DMS53 treated with DMSO at 0.1 percent for 48 hours (cell line): Measurements from ENCODE around the gene PIGQ.

Experiments used
- DNase-seq: peaks from one replicate; lab custom pipeline; 2025; ENCODE audit not compliant: unreplicated experiment; lab: John Stamatoyannopoulos, UW

The PIGQ gene

DNA sequence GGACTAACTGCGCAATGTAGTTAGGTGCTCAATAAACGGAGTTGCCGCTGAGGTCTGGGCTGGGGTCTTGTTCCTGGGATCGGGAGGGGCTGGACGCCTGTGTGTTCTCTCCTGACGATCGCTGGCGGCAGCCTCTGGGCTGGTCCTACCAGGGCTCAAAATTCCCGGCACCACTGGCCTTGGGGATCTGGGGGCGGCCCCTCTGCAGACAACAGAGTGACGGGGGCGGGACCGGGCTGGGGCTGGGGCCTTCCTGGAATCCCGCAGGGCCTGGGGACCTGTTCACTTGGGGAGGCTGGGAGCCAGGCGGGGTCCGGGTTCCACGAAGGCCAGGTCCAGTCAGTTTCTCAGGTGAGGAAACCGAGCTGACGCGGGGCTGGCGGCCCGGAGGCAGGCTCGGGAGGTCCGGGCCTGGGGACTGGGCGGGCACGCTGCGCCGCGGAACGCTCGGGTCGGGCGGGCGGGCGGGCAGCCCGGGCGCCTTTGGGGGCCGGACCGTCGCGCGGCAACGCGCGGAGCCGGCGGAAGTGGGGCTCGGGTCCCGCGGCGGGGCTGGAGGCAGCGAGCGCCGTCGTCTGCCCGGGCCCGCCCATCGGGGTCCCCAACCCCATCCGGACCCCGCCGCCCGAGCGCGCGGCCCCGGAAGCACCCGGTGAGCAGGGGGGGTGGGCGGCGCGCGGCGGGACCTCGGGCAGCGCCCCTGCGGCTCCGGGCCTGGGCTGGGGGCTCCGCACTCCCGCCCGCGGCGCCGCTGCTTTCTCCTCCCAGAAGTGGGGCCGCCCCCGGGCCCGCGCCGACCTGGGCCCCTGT lies at the start of gene PIGQ:
Gene PIGQ (plus strand): TSS at position 524 of the 810 bp plus-strand sequence. CDS start 4,107 bp downstream, outside the sequence.
- DNase-seq, result no peak

DNA sequence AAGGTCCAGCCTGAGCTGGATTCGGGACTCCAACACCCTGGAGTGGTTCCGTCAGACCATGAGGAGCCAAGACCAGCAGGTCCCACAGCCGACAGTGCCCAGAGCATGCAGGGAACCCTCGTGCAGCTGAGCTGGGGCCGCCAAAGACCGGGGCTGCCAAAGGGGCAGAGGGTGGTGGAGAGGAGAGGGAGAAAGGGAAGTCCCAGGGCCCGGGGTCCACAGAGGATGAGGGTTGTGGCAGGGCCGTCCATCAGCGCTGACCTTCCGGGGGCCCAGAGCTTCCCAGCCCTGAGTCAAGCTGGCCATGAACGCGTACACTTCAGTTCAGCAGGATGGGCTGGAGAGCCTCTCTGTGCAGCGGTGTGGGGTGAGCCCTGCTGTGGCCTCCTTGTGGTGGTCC lies 48.9 kb upstream of the PIGQ start:
- no peak for DNase-seq

DNA sequence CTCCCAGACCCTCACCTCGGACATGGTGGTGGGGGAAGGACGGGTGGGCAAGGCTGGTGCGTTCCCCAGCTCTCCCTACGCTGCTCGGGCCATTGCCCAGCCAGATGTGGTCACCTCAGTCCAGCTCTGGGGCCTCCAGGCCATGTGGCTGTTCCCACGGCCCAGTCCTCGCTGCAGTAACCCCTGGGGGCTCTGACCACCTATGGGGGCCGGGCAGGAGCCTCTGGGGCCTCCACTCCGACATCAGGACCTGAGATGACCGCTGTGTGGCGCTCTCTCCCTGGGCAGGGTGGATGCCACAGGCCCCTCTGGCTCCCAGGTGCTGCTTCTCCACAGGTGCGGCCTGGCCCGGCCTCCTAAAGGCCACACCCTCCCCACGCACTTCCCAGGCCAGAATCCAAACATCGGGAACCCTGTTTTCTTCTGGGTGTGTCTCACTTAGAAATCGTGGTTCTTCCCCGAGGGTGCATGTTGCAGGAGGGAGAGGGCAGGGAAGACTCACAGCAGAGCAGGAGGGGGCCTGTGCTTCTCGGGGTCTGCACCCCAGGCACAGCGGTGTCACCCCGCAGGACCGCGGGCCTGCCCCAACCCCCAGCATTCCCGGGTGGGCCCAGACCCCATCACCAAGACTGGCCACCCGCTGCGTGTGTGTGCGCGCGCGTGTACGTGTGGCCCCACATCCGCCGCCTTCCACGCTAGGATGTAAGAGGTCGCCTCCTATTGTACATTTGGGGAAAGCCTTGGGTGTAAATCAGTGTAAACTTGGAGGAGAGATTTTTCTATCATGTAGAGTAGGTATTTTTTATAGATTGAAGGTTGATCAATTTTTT lies 48.2 kb upstream of the PIGQ start:
- peak; percentile 16 for DNase-seq

DNA sequence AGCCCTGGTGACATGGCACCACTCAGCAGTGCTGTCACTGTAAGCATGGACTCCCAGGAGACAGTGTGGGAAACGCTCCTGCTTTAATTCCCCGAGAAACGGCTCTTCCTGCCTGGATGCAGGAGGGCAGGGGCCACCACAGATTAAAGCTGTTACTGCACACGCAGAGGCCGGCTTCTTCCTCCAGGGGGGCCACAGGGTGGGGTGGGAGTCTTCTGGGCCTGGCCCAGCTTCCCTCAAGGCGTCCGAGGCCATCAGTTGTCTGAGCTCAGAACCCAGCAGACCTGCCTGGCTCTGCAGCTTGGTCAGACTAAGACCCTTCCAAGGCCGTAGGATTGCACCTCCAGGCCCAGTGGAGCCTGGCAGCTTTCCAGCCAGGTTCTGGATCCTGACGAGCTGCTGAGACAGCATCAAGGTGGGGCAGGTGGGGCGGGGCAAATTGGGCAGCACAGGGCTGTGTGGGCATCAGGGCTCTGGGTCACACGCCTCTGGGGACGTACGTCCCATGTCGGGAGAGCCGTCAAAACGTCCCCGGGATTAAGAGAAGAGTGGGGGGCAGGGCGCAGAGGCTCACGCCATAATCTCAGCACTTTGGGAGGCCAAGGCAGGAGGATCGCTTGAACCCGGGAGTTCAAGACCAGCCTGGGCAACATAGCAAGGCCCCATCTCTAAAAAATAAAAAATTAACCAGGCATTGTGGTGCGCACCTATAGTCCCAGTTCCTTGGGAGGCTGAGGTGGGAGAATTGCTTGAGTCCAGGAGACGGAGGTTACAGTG lies 47.3 kb upstream of the PIGQ start:
- DNase-seq, result no peak

DNA sequence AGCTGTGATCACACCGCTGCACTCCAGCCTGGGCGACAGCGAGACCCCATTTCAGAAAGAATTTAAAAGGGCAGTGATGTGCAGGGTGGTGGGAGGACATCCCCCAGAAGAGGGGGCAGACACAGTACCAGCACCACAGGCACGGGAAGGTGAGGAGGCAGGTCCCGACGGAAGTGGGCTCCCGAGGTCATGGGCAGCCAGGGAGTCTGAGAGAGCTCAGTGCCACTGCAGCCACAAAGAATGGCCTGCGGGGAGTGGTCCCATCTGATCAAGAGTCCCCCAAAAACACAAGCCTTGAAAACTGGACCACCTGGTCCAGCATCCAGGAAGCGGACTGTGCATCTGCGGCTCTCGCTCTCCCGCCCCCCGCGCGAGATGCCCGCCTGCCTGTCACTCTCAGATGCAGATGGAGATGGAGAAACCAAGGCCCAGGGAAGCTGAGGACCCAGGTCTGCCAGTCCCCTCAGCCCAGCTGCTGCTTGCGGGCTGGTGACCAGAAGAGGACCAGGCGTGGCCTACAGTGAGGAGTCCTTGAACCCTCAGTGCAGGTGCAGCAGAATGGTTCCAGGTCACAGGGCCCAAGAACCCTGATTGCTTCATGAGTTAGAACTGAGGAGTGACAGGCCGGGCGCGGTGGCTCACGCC lies 46.5 kb upstream of the PIGQ start:
- no peak for DNase-seq

DNA sequence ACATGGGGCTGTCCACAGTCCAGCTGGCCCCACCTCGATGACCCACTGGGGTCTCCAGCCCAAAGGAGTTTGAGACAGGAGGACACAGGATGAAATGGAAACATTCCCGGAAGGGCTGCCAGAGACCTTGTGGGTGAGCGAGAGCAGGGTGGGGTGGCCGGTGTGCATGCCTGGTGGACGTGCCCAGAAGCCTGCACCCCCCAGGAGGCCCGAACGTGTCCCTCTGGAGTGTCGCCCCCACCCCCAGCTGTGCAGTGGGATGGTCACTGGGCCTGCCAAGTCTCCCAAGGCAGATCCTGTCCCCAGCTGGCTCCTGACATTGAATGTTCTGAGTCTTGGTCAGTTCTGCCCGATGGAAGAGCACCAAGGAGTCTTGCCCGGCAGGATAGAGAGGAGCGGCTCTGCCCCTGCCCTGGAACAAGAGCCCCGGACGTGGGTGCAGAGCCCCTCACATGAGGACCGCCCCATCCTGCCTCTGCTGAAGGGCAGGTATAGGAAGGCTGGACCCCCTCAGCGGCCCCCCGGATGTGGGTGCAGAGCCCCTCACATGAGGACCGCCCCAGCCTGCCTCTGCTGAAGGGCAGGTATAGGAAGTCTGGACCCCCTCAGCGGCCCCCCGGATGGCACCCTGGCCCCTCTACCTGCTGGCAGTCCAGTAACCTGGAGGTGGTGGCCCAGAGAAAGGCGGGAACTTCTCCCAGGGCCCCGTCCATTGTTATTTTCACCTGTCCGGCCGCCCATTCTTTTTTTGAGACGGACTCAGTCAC lies 45.3 kb upstream of the PIGQ start:
- no peak for DNase-seq

DNA sequence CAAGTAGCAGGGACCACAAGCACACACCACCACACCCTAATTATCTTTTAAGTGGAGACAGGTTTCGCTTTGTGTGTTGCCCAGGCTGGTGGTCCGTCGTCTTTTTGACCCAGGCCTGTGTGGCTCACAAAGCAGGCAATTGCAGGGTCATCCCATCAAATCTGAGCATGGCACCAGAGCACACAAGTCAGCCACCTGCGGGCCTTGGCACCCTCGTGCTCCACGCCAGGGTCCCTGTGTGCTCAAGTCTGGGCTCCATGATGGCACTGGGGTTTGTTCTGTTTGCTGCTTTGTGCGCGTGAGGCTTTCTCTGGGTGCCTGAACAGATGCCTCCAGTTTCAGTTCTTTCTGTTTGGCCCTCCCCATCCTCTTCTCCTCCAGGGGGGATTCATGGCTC lies 44.6 kb upstream of the PIGQ start:
- no peak for DNase-seq

DNA sequence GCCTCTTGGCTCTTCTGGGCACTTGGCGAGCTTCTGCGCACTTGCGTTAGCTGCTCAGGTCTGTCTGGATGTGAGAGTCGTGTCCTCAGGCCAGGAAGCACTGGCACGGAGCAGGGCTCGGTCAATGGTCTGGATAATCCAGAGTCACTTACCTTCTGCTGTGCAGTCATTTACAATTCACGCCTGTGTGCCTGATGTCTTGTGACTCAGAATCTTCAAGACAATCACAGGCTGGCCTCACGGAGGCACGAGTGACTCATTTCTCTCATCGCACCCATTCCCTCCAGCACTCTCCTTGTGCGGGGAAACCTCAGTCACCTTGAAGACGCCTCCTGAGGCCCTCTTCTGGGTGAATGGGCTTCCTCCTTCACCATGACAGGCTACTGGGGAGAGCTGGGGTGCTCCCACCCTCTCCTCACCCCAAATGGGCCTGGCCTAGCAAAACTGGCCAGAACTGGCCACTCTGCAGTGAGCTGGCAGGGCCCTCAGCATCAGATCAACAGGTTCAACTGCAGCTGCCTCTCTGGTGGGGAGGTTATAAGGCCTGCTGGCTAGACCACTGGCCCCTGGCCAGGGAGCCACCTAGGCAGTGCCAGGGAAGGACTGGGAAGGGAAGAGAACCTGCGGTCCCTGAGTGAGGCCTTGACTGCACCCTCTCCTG lies 44.1 kb upstream of the PIGQ start:
- DNase-seq, result no peak

DNA sequence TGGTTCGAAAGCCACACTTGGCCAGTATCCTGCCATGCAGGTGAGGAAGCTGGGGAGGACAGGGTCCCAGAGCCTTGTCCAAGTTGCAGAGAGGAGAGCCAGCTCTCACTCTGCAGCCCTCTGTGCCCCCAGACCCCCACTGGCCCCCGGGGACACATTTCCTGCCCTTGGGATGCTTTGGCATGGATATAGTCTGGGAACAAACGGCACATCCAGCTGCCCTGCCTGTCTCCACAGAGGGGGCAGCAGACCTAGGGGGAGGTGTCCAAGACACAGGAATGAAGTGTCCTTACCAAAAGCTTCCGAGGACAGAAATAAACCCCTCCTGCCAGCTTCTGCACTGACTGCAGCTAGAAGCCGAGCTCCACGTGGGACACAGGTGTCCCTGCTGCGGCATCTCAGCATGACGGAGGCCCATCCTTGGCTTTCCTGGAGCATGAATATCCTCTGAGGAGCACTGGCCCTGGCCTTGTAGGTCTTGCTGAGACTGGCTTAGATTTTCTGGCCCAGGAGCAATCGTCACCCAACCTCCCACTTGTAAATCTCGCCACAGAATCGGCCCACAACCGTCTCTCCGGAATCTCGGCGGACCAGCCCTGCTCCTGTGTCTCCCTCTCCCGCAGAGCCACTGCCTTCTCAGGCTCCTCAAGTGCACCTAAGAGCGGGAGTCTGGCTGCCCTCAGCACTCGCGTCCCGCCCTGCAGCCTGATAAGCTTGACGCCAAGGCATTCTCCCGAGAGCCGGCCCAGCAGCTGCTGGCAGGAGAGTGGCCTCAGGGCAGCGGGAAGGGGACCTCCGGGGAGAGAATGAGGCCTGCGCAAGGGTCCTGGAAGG lies 43.4 kb upstream of the PIGQ start:
- peak; percentile 20 for DNase-seq

DNA sequence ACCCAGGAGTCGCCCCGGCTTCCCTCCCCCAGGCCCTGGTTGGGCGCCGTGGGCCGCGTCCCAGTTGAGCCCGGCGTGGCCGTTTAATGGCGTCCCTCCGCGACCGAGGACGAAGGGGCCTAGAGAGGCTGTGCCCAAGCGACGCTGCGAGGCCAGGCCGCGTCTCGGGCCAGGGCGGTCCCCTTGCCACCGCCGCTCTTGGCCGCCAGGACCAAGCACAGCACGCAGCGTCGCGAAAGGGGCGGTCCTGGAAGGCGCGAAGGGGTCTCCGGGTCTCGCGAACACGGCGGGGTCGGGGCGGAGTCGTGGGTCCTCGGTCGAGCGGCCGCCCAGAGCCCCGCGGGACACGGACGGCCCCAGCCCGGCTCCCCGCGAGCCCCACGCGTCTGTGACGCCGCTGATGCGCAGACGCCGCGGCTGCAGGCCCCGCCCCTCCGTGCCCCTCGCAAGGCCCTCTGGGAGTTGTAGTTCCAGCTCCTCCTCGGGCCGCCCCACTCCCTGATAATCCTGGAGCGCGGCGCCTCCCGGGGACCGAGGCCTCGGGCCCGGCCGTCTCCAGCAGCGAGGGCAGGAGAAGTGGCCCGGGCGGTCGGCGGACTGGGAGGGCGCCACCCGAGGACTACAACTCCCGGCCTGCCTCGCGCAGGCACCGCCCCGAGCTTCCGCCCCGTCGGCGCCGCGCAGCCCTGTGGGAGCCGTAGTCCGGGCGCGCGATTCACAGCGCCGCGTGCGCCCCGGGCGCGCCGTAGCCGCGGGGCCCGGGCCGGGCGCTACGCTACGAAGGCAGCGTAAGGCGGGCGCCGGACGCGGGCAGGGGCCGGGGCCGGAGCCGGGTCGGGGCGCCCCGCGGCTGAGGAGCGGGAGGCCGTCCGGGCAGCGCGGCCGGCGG lies 42.5 kb upstream of the PIGQ start, which contains the start of gene CAPN15:
Gene CAPN15 (plus strand): TSS at position 698 of the 889 bp plus-strand sequence. CDS start 19,127 bp downstream, outside the sequence.
- DNase-seq, result peak; percentile 66

DNA sequence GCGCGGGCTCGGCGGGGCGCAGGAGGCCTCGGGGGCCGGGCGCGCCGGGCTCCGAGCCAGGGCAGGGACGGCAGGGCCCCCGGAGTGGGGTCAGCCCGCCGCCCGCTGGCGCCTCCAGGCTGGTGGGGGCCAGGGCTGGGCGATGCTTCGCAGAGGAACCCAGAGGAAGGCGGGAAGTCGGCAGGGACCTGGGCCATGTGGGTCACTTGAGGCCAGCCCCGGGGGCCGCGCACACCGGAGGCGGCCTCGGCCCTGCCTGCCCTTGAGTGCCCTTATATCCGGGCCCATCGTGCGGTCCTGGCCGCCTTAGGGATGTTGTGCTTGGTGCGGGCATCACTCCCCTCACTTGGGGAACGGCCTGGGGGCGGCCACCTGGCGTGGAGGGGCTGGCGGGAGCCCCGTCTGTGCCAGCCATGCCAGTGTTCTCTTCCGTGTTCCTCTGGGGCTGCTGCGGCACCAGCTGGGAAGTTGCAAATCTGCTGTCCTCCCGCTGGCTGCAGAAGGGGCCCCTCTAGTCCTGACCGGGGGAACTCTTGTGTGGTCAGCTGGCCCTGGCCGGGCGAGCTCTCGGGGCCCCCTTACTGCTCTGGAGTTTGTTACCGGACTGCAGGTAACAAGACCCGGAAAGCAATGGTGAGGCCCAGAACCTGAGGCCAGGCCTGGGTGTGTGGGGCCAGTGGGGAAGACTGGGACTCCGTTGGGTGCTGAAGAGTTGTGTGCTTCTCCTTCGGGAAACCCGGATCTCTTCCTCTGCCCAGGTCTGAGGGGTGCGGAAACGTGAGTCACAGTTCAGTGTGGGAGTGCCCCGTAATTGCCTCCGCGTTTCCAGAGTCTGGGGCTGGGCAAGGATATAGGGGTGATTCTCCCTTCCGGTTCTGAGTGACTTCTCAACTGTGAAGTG lies 41.4 kb upstream of the PIGQ start:
- DNase-seq, result no peak

DNA sequence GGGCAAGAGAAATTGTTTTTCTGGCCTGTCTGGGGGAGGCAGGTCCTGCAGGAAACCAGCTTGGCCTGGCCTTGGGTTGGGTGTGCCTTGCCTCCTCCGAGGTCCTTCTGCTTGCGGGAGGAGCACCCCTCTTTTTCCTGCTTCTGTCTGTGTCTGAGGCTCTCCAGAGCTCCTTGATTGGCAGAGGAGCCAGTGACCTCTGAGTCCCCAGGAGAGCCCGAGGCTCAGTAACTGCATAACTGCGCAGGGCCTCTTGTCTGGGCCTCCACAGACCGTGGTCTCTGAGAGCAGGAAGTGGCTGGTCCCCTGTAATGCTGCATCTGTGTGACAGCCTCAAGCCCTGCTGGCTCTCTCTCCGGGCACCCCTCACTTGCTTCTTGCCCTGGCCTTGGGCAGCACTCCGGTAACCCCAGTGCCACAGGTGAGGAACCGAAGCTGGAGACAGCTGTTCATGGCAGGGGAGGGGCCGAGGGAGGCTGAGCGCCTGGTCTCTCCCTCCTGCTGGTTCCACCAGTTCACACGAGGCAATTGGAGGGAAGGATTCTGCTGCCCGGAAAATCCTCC lies 40.7 kb upstream of the PIGQ start:
- DNase-seq, result no peak

DNA sequence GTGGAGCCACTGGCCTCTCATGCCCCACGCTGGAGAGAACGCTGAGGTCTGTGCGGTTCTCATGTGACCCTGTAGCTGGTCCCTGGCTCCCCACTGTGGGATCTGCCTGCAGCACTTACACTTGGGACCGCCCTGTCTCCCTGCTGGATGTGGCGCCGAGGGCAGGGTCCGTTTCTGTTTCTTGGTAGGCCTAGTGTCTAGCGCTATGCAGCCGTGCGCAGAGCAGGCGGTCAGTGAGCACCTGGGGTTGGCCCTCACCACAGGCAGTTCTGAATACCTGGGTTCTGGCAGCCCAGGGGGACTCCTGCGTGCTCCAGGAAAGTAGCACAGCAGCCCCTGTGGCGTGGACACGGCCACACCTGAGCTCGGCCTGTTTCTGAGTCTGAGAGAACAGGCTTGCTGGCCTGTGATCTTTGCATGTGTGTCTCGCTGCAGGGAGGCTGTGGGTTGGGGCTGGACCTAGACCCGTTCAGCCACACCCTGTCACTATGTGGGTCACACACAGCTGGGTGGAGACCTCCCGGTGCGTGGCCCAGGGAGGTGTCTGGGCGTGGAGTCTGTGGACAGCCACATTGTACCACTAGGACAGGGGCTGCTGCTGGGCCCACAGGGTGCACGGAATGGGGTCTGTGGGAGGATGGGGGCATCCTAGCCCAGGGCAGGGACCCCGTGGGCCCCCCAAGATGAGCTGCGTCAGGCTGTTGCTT lies 39.5 kb upstream of the PIGQ start:
- DNase-seq, result no peak

DNA sequence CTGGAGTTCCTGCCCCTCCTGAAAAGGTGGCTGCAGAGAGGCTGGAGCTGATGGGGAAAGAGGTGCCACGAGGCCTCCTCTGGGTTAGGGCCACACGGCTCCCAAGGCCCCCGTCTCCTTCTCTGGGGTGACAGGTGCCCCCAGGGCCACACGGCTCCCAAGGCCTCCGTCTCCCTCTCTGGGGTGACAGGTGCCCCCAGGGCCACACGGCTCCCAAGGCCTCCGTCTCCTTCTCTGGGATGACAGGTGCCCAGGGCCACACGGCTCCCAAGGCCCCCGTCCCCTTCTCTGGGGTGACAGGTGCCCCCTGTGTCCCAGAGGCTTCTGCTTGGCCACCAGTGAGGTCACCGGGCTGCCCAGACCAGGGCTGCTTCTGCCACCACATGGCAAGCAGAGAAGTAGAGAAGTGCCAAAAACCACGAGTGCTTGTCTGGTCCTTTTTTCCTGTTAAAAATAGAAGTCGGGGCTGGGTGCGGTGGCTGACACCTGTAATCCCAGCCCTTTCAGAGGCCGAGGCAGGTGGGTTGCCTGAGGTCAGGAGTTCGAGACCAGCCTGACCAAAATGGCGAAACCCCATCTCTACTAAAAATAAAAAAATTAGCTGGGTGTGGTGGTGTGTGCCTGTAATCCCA lies 38.2 kb upstream of the PIGQ start:
- no peak for DNase-seq

DNA sequence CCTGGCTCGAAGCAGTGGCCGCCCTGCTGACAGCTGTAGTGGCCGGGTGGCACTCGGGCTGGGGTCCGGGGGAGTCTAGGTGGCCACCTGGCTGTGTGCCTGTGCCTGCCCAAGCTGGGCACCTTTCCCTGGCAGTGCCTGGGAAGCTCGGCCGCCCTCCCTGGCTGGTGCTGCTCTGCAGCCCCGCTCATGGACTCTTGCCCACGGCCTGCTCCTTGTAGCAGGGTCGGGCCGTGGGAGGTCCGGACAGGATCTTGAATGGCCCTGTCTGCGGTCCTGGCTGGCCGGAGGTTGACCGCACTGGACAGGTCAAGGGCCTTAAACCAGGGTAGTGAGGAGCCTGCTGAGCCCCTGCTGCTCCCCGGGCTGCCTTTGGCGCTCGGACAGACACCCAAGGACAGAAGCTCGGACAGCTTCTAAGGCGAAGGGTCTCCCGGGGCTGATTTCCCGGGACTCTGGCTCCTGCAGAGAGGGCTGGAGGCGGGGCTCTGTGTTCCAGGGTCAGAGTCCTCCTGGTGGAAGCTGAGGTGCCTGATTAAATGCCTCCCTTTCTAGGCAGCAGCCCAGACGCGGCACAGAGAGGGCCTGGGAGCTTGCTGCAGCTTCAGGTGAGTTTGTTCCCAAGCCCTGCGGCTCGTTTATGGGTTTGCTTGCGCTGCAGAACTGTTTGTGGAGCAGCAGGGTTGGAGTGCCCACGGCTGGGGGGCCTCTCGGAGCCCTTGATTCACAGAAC lies 36.2 kb upstream of the PIGQ start:
- DNase-seq, result no peak
